Trophoblast cell (in vitro differentiated cells and primary cell): Measurements from ENCODE around the gene SUSD1.

Experiments
- DNase-seq, 2 donors: peaks; one replicate each; pipeline ENCODE4 v3.0.0-alpha.2; 2016
- H2AFZ ChIP-seq: 2 replicates; pipeline ENCODE4 v1.6.1; 2013; ENCODE audit warnings: low read length, moderate library complexity, mild to moderate bottlenecking; ENCODE audit not compliant: insufficient read depth, poor library complexity
- H2AK5ac ChIP-seq: 2 replicates; pipeline ENCODE4 v1.6.1; 2013; ENCODE audit warnings: mild to moderate bottlenecking, low read length
- H2BK120ac ChIP-seq: 2 replicates; pipeline ENCODE4 v1.6.1; 2013; ENCODE audit warnings: low read length, mild to moderate bottlenecking, moderate library complexity; ENCODE audit not compliant: insufficient read depth, poor library complexity
- H2BK12ac ChIP-seq: 2 replicates; pipeline ENCODE4 v1.6.1; 2013; ENCODE audit warnings: mild to moderate bottlenecking, low read length, moderate library complexity
- H2BK5ac ChIP-seq: 2 replicates; pipeline ENCODE4 v1.6.1; 2013; ENCODE audit warnings: low read length, low read depth, moderate library complexity, mild to moderate bottlenecking; ENCODE audit not compliant: poor library complexity
- H3K14ac ChIP-seq: 2 replicates; pipeline ENCODE4 v1.6.1; 2013; ENCODE audit warnings: mild to moderate bottlenecking, low read length
- H3K18ac ChIP-seq: 2 replicates; pipeline ENCODE4 v1.6.1; 2013; ENCODE audit warnings: mild to moderate bottlenecking, low read length
- H3K23ac ChIP-seq: 2 replicates; pipeline ENCODE4 v1.6.1; 2013; ENCODE audit warnings: low read length
- H3K27ac ChIP-seq: 2 replicates; pipeline ENCODE4 v1.5.1; 2013; ENCODE audit warnings: low read depth, mild to moderate bottlenecking, inconsistent platforms, low read length, moderate library complexity
- H3K27me3 ChIP-seq: 2 replicates; pipeline ENCODE4 v1.6.1; 2013; ENCODE audit warnings: inconsistent platforms, mild to moderate bottlenecking, low read length, moderate library complexity; ENCODE audit not compliant: insufficient read depth
- H3K36me3 ChIP-seq, 2 experiments: 1 replicate in 1 of 2; 2 replicates in 1 of 2; pipeline ENCODE4 v1.6.1; 2013; ENCODE audit warnings: low read length in 2 of 2, mild to moderate bottlenecking in 2 of 2, moderate library complexity in 1 of 2; ENCODE audit not compliant: insufficient read depth in 2 of 2, control insufficient read depth in 1 of 2
- H3K4ac ChIP-seq: 2 replicates; pipeline ENCODE4 v1.6.1; 2013; ENCODE audit warnings: low read depth, mild to moderate bottlenecking, low read length, moderate library complexity
- H3K4me1 ChIP-seq, 2 experiments: 1 replicate in 1 of 2; 2 replicates in 1 of 2; pipeline ENCODE4 v1.6.1; 2013; ENCODE audit warnings: low read length in 2 of 2, mild to moderate bottlenecking in 2 of 2, moderate library complexity in 1 of 2; ENCODE audit not compliant: insufficient read depth in 2 of 2, control insufficient read depth in 1 of 2
- H3K4me2 ChIP-seq: 2 replicates; pipeline ENCODE4 v1.6.1; 2013; ENCODE audit warnings: inconsistent platforms, mild to moderate bottlenecking, low read length, moderate library complexity
- H3K4me3 ChIP-seq: 2 replicates; pipeline ENCODE4 v1.5.1; 2013; ENCODE audit warnings: mild to moderate bottlenecking, low read depth, low read length, inconsistent platforms
- H3K79me1 ChIP-seq: one replicate; pipeline ENCODE4 v1.6.1; 2013; ENCODE audit warnings: low read length
- H3K79me2 ChIP-seq: 2 replicates; pipeline ENCODE4 v1.6.1; 2013; ENCODE audit warnings: low read length, mild to moderate bottlenecking; ENCODE audit not compliant: control insufficient read depth, insufficient read depth, poor library complexity
- H3K9ac ChIP-seq: 2 replicates; pipeline ENCODE4 v1.6.1; 2013; ENCODE audit warnings: mild to moderate bottlenecking, low read length
- H3K9me3 ChIP-seq: 2 replicates; pipeline ENCODE4 v1.6.1; 2013; ENCODE audit warnings: low read depth, mild to moderate bottlenecking, control low read depth, inconsistent platforms, low read length; ENCODE audit not compliant: insufficient read depth
- H4K12ac ChIP-seq: 2 replicates; pipeline ENCODE4 v1.6.1; 2013; ENCODE audit warnings: low read depth, mild to moderate bottlenecking, low read length, moderate library complexity
- H4K8ac ChIP-seq: 2 replicates; pipeline ENCODE4 v1.6.1; 2013; ENCODE audit warnings: low read depth, mild to moderate bottlenecking, low read length, moderate library complexity
- H4K91ac ChIP-seq: one replicate; pipeline ENCODE4 v1.6.1; 2013; ENCODE audit warnings: low read depth, mild to moderate bottlenecking, low read length, moderate library complexity
- WGBS: extraction: QIAGEN DNeasy Blood & Tissue Kit; methylation state at CpG from one replicate; pipeline ENCODE4 v1.1.7; 2013; ENCODE audit warnings: missing lambda C conversion rate; ENCODE audit not compliant: insufficient read length, insufficient coverage; ENCODE audit errors: extremely low coverage; 5-methylcytosine and 5-hydroxymethylcytosine counted together

The SUSD1 gene

GRCh38 chr9:112072721-112073638 lies 102.1 kb downstream of the SUSD1 start:
- Histone ChIP-seq H3K27me3 (no peaks in the 10 kb centered on the region), H3K4me3 (no peak overlapping the region), H3K23ac (no peak overlapping the region), H2BK5ac (peak overlapping the region; percentile 52), H3K27ac (peak overlapping the region; percentile 81), H3K79me1 (peaks cover 8% of the 10 kb centered on the region), H3K18ac (peak overlapping the region; percentile 62), H3K79me2 (peaks cover 2% of the 10 kb centered on the region), H3K4ac (no peak overlapping the region), H4K12ac (no peak overlapping the region), H4K91ac (peak overlapping the region; percentile 45), H2BK120ac (peak overlapping the region; percentile 77), H3K9ac (no peak overlapping the region), H3K36me3 (no peaks in the 10 kb centered on the region), H3K4me1 (peaks cover 10 to 19% of the 10 kb centered on the region in 2 experiments), H3K4me2 (no peak overlapping the region), H2BK12ac (peak overlapping the region; percentile 92), H3K14ac (peak overlapping the region; percentile 77), H4K8ac (peak overlapping the region; percentile 36), H3K9me3 (no peaks in the 10 kb centered on the region), H2AFZ (no peak overlapping the region), H2AK5ac (peak overlapping the region; percentile 51)
- 100% methylated on average over 1 of the region's 9 CpGs for WGBS
- DNase-seq, result peak; percentile 46 to 78

DNA sequence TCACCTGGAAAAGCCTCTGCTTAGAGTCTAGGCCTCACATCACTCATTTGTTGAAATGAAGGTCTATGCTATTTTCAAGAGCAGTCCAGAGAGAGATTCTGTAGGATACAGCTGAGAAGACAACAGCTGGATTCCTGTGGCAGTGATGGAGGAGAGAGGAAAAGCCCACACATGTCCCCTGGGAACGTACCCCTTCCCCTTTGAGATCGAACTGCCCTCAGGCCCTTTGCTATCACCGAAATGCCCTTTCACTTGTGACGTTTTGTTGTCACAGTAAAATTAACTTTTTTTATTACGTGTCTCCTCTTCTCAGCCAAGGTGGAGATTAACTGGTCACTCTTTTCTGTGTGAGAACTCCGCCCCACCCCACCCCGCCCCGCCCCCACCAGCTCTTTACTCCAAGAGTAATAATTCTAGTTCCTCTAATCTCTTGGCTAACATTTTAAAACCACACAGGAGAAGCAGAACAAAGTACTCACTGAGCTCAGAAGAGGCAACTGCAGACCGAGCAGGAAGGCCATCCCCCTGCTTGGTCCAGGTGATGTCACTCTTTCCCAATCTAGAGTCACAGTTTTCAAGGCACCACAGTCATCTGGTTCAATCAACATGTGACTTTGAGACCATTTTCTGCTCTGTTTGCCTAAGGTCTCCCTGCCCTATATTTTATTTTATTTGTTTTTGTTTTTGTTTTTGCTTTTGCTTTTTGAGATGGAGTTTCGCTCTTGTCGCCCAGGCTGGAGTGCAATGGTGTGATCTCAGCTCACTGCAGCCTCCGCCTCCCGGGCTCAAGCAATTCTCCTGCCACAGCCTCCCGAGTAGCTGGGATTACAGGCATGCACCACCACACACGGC lies 105.6 kb downstream of the SUSD1 start:
- Histone ChIP-seq H3K9me3 (no peaks in the 10 kb centered on the region), H2BK5ac (no peak overlapping the region), H3K4me2 (no peak overlapping the region), H3K23ac (no peak overlapping the region), H3K18ac (no peak overlapping the region), H3K4me3 (no peak overlapping the region), H4K8ac (no peak overlapping the region), H3K36me3 (peaks cover 0 to 3% of the 10 kb centered on the region in 2 experiments), H3K4ac (no peak overlapping the region), H3K4me1 (peaks cover 20 to 30% of the 10 kb centered on the region in 2 experiments), H3K79me1 (peaks cover 12% of the 10 kb centered on the region), H3K27ac (no peak overlapping the region), H2BK12ac (no peak overlapping the region), H3K79me2 (peaks cover 2% of the 10 kb centered on the region), H4K12ac (no peak overlapping the region), H3K9ac (no peak overlapping the region), H2AFZ (no peak overlapping the region), H3K14ac (no peak overlapping the region), H2BK120ac (no peak overlapping the region), H3K27me3 (no peaks in the 10 kb centered on the region), H2AK5ac (no peak overlapping the region), H4K91ac (no peak overlapping the region)
- no CpG with 5 or more reads among the region's 15 CpGs for WGBS
- DNase-seq, result peak in 1 of 2 donors; percentile 34

DNA sequence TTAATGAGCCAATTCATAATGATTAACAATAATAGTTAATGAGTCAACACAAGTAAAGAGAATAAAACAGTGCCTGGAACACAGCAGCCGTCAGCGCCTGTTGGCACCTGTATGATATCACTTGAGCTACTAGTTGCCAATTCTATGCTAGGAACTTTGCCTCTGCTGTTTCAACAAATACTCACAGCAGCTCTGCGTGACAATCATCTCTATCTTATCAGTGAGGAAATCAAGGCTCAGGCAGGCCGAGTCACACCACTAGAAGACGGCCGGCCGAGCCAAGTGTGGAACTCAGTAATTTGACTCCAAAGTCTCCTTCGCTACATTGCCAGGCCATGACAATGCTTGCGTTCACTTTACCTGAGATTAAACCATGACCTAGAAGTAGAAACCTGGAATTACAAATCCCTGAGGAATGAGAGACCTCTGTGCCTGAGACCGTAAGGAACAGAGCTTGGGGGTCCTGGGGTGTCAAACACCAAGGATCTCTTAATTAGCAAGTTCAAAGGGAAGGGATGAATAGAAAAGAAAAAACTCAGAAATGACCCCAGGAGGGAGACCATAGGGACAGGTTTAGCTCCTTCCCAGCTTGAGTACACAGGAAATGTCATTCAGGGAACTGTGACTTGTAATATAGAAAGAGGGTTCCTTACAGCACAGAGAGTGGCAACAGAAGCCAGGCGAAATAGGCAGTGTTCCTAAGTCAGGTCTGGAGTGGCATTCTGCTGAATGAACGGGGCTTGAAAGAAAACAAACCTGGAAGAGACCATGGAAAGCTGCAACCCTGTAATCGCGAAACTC lies 109.1 kb downstream of the SUSD1 start:
- DNase-seq, result peak; percentile 96
- H3K9me3 ChIP-seq, result no peaks in the 10 kb centered on the region
- H2AFZ ChIP-seq, result no peak overlapping the region
- no peaks in the 10 kb centered on the region for H3K79me2 ChIP-seq
- peaks cover 0 to 9% of the 10 kb centered on the region in 2 experiments for H3K36me3 ChIP-seq
- no peak overlapping the region for H2AK5ac ChIP-seq
- H3K27ac ChIP-seq, result peak overlapping the region; percentile 80
- H3K27me3 ChIP-seq, result no peaks in the 10 kb centered on the region
- peak overlapping the region; percentile 62 for H2BK12ac ChIP-seq
- H4K91ac ChIP-seq, result peak overlapping the region; percentile 46
- no peak overlapping the region for H3K23ac ChIP-seq
- peak overlapping the region; percentile 26 for H3K4me2 ChIP-seq
- H3K14ac ChIP-seq, result no peak overlapping the region
- no peak overlapping the region for H4K8ac ChIP-seq
- H3K79me1 ChIP-seq, result peaks cover 4% of the 10 kb centered on the region
- no peak overlapping the region for H2BK120ac ChIP-seq
- peaks cover 12 to 19% of the 10 kb centered on the region in 2 experiments for H3K4me1 ChIP-seq
- no peak overlapping the region for H3K4ac ChIP-seq
- peak overlapping the region; percentile 16 for H2BK5ac ChIP-seq
- H3K18ac ChIP-seq, result peak overlapping the region; percentile 8
- WGBS, result no CpG with 5 or more reads among the region's 14 CpGs
- H3K4me3 ChIP-seq, result no peak overlapping the region
- H3K9ac ChIP-seq, result no peak overlapping the region
- H4K12ac ChIP-seq, result no peak overlapping the region

DNA sequence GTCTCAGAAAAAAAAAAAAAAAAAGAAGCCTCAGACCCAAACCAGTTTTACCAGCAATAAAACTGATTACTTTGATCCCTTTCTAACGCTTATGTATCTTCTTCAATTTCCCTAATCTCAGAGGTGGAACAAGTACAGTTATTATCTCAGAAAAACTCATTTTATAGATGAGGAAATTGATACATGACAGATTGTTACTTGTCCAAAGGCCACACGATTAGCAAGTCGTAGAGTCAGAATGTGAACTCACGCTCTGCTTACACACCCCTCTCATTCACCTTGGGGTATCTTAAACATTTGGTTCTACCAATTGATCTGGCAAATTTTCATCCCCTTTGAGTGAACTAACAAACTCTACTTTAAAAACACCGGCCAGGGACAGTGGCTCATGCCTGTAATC lies 110.2 kb downstream of the SUSD1 start:
- Histone ChIP-seq H2AFZ (no peak overlapping the region), H3K27me3 (no peaks in the 10 kb centered on the region), H3K4me1 (peaks cover 15 to 23% of the 10 kb centered on the region in 2 experiments), H2BK120ac (no peak overlapping the region), H3K79me1 (peaks cover 4% of the 10 kb centered on the region), H3K27ac (no peak overlapping the region), H4K12ac (no peak overlapping the region), H3K4ac (no peak overlapping the region), H3K23ac (no peak overlapping the region), H3K4me2 (no peak overlapping the region), H3K4me3 (no peak overlapping the region), H3K18ac (no peak overlapping the region), H4K8ac (no peak overlapping the region), H2BK5ac (no peak overlapping the region), H4K91ac (no peak overlapping the region), H3K14ac (no peak overlapping the region), H2BK12ac (no peak overlapping the region), H2AK5ac (no peak overlapping the region), H3K79me2 (no peaks in the 10 kb centered on the region), H3K9ac (no peak overlapping the region), H3K9me3 (no peaks in the 10 kb centered on the region), H3K36me3 (peaks cover 0 to 9% of the 10 kb centered on the region in 2 experiments)
- DNase-seq, result no peak
- no CpG with 5 or more reads among the region's 5 CpGs for WGBS
